Stimulated activated CD4-positive, alpha-beta T cell treated with anti-CD3 and anti-CD28 coated beads, Interleukin-4, amount 100 ng/mL, for 1 hour (primary cell): ENCODE data around the gene PPARGC1A.

Source experiments
- DNase-seq: peaks from one replicate; pipeline ENCODE4 v3.0.0-alpha.2; 2020

The PPARGC1A gene

DNA sequence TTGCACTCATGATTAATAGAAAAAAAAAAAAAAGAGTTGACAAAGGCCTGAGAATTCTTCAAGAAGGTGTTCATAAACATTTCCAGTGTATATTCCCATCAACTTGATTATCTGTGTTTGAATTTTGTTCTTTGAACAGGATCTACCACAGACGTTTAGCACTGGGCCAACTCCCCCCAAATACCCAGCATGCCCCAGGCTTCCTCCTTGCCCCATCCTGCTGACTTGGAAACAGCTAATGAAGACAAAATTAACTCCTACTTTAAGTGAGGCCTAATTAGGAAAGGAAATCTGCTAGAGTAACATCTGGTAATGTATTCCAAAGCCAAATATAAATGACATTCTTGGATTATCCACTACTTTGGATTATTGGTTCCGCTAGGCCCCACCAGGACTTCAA, 52.5 kb downstream of the PPARGC1A start:
- DNase-seq, result no peak

DNA sequence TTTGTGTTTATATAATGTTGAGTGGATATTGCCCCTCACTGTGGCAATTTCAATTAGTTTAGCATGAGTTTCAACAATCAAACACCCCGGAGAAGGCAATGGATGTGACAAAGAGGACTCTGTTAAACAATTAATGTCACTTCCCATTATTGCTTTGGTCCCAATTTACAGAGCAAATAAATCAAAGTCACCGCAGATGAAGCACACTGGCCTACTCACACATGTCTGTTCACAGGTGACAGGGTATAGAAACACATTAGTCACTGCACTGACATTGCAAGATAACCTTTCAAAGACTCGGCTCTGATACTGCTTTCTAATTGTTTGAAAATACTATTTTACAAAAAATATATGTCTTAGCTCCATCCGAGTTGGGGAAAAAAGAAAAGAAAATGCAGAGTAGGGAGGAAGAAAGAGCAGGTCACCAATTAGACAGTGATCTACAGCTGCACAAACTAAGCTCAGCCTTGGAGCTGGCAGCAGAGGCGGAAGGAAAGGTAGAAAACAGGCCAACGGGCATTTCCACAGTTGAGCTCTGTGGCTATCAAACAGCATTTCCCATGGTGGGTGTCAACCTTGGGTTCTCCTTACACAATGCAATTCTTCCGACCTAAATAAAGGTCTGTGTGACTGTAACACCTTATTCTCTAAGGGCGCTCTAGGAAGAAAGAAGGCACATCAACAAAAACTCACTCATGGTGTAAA, 53.9 kb downstream of the PPARGC1A start:
- no peak for DNase-seq

DNA sequence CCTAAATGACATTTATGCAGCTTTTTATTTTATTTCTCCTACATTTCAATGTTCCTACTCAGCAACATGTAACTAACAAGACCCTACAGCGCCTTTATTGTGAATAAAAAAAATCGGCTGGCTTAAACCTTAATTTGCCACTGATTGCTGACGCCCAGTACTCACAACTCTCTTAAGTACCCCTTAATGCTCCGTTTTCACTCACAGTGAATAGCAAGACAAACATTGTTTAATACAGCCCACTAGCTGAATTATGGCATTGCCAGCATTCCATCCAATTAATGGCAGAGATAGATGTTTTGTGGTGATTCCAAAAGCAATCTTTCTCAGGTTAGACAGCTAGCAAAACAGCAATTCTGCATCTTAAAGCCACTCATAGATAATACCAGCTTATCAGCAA, 61.1 kb downstream of the PPARGC1A start:
- no peak for DNase-seq

DNA sequence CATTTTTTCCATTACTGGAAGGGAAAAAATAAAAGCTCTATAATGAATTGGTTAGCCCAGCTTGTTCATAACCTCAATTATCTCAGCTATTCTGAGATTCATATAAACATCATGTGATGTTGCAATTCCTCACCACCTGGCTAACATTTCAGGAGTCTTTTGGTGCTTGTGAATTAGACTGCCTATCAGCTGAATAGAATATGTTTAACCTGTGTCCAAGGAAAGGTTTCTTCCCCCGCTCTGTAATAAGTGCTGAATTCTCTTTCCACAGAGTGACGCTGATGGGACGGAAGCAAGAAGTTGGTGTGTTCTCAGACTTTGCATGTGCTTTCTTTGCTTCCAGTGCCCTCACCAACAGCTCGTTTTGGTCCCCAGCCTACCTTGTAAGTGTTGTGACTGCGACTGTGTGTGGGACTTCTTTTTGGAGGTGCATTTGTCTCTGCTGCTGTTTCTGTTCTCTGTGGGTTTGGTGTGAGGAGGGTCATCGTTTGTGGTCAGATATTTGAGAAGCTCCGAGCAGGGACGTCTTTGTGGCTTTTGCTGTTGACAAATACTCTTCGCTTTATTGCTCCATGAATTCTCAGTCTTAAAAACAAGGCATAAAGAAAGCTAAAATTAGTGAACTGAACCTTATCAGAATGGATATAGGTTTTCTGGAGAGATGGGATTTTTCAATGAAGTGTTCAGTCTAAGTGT, 61.7 kb downstream of the PPARGC1A start:
- no peak for DNase-seq

DNA sequence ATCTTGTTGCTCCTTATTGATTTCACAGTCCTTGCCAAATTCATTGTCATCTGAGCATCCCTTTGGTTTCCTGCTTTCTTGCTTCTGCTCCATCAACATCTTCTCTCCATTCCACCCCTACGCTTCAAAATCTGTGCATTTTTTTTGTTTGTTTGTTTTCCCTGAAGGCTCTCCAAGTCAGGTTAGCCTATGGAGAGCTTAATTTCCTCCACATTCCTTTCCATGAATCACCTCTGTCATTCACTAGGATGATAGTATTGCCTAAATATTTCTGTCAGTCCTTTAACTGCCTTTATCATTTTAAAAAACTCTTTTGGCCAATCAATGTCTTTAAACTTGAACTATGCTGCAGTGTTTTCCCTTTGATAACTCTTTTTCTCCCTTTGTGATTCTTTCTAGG, 67.7 kb downstream of the PPARGC1A start:
- DNase-seq, result no peak

DNA sequence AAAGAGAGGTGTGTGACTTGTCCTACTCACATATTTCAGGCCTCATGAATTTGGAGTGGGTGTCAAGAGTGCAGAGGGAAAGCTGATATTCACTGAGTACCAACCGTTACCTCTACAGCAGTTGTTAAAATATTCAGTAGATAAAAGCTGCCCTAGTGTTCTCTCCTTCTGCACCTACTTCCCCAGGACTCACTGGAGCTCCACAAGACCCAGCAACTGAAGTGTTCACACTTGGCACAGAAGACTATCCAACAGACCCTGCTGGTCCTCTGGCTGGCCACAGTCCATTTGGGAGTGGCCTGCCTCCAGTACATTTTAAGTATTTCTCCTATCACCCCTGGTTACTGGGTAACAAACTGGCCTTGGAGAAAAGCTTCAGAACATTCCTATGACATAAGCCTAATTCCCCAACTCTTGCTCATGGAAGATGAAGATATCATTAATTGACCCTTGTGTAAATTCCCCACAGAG, 70.8 kb downstream of the PPARGC1A start:
- no peak for DNase-seq

DNA sequence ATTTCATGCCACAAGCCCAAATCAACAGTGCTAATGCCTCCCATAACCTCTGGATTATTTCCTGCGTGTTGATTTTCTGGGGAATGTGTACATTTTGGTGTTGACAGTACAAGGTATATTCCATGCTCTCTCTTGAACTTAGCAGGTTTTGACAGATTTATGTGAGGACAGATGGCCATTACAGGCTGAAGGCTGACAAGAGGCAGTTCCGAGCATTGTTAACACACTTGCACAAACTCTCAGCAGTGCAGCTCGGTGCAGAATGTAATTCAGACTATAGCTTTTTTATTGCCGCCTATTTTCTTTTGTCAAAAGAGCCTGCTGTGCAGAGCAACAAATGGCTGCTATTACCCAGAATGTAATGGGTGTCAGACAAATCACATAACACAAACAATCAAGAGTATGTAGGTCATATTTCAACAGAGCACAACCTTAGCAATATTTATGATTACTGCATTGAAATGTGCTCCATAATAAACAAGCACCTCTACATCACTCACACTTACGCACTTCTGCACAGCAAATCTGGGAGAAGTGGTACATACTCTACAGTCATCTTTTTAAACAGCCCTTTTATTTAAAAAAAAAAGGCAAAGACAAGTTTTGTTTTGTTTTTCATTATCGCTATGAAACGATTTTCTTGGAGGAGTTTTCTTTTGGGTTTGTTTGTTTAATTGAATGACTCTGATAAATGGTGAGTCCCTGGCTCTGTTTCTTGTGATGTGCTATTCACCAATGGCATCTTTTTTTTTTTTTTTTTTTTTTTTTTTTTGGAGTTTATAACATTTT, 71.6 kb downstream of the PPARGC1A start:
- DNase-seq, result no peak

DNA sequence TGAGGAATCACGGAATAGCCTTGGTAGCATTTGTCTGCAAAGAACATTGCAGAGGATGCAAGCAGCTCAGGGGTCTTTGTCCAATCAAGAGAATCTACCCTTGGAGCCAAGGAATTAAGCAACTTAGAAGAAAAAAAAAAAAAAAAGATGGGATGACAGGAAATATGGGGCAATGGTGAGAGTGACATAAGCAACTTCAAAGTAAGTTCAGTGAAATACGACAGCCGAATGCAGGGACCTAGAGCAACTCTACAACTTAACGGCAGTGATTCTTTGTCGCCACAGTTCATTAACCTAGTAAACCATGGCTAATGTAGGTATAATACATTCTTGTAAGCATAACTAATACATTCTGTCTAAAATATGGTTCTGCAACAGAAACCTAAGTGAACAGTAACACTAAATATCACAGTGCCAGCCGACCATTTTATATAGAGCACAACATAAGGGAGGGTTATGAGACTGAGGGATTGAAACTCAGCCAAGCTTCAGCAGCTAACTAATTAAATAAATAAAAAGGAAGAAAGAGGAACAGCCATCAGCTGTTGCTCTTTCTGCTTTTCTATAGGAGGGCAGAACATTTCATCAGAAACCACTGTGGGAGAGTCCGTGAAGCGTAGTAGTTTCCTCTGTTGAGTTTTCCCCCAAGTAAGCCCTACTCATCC, 74.7 kb downstream of the PPARGC1A start:
- DNase-seq, result no peak

DNA sequence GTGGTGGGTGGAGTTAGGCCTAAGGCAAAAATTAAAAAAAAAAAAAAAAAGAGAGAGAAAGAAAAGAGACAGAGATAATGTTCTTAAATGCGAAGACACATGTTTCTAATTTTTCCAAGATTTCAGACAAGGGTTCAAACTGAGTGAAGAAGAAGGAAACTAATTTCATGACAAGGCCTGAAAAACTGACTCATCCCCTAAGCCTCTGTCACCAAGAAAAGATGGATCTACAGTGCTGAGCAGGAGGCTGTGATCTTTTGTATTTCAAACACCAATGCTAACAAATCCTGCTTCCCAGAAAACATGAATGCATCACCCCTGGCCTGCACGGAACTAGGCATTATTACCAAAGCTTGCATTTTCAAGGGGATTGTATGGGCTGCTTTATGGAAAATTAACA, 75.3 kb downstream of the PPARGC1A start:
- no peak for DNase-seq

DNA sequence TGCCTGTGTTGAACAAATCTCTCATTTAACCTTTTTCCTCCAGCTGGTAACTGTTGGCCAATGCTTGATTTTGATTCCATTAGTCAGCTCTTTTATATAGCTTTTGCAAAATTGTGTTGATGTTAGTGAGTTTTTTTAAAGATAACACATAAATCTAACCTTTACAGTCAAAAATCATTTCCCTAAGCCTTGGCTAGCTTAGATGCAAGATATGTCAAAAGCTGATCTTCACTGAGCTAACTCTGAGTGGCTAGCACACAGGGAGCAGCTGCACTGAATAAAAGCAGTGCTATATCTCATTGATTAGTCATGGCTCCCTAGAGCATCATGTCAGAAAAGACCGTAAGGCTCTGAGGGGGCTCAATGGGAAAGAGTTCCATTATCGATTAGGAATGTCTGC, 78.7 kb downstream of the PPARGC1A start:
- DNase-seq, result no peak

DNA sequence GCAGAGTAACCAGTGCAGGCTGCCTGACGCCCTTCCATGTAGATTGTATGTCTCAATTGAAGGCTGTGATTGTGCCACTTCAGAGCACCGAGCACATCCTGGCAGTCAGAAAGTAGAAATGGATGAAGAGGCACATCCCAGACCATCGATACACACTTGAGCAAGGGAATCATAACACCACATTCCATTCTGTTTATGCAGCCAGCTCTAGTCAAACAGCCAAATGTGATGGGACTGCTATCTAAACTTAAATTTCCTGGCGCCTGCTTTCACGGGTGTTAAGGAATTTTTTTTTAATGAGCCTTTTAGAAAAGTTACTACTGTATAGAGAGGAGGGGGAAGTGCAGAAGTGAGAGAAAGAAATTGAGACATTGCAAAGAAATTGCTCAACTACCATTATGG, 84.4 kb downstream of the PPARGC1A start:
- no peak for DNase-seq

DNA sequence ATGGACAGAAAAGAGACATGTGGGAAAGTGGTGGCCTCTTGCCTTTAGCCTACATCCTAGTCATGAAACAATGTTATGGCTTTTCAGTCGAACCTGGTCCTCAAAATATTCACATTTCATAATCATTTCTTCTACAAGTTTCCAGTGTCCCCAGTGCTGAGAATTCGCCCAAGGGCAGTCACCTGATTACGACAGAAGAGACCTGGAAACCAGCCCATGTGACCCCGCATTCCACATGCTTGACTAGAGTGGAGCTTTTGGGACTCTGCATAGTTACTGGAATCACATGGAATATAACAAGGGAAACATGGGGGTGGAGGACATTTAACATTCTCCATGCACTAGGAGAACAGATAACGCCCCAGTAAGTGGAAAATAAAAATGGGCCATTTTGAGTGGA, 100.1 kb downstream of the PPARGC1A start:
- no peak for DNase-seq

DNA sequence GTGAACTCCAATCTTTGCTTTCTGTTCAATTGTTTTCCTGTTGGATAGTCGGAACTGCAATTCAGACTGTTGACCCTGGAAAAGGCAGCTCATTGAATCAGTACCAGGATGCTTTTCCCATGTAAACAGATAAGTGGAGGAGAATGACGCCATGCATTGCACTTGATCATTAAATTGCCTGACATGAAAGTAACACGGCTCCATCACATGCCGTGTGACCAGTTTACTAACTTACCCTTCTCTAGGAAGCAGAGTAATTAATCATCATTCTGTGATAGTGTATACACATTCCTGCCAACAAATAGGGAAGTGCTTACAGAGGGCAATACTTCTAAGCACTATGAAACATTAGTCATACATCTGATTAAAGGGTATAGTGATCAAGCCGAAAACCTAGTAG, 101.4 kb downstream of the PPARGC1A start:
- DNase-seq, result no peak

DNA sequence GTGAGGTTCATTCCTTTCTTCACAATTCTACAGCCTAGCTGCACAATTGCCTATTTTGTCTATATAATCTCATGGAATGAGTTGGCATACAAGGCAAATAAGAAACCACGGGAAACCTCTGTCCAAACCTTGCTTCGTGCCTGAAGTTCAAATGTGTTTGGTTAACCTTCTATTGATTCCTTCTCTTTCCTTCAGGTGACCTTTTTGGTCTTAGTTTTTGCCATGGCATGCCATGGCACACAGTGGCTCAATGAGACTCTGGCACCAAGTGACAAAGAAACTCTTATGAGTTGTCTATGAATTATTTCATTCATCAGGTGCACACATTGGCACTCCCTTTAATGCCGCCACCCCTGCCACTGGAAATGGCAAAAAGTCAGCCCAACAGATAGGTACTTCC, 101.8 kb downstream of the PPARGC1A start:
- no peak for DNase-seq

DNA sequence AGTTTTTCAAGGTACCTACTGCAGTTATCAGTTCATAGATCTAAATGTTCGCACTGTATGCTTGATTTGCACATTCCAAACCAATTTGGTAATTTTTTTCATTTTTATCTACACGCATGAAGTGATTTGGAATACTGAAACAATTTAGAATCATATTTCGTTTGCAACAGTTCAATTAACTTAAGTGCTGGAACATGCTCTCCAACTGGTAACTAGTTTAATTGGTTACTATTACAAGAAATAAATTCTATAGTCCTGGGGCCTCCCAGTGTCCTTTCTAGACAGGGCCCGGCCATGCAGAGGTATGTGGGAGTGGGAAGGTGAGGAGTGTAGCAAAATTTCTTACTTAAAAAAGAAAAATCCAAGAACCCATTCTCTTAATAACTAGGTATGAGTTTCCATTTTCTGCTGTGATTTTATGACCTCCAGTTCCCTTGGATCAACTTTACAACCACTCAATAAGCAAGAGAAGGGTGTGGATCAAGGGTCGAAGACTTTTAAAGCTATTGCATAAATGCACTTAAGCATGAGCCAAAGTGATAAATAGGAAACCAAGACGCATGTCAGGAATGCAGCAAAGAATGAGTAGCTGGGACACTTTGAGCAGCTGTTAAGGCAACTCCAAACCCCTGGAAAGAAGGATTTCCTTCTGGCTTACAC, 106.9 kb downstream of the PPARGC1A start:
- no peak for DNase-seq

DNA sequence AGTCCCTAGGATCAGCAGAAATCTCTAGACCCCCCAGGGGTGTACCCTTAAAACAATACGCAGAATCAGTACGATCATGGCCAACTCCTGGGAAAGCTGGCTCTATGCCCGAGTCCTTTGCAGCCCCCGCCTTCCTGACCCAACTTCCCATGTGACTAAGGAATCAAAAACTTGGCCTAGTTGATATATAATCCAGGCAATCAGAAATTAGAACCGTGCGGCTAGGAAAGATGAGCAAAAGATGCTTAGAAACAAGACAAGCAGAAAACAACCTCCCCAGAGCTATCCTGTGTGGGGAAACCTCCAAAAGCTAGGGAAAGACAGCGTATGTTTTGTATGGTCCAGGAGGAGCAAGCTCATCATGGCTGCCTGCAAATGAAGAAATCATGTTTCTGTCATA, 110.0 kb downstream of the PPARGC1A start:
- no peak for DNase-seq

DNA sequence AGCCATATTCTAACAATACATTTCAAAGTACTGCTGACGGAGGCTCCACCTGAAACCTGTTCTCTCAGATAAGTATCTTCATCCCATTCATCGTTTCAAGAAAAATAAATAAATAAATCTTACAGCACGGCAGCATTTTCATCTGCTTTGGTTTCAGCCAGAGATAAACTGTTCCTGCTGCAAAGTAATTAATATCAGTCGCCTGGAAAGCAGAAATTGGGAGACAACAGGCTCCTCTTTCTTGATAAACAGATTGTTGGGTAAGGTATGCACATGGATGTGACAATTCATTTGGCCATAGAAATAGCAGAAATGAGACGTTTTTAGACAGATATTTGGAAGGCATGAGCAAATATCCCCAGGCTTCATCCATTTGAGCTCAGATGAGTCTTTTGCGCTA, 110.4 kb downstream of the PPARGC1A start:
- DNase-seq, result no peak

DNA sequence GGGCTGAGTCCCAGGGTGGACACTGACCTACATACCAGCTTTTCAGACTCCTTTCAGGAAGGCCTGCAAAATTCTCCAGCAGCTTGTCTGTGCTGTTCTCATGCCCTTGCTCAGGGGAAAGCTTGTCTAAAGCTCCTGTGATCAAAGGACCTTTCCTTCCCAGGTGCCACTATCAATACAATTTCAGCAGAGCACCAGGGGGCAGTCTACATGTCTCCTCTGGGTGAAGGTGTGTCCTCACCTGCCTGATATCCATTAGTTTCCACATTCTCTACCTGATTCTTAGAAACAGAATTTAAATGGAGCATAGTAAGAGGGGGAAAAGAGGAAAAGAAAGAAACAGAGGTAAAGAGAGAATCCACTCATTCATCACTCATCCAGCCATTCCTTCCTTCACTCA, 114.2 kb downstream of the PPARGC1A start:
- DNase-seq, result no peak

DNA sequence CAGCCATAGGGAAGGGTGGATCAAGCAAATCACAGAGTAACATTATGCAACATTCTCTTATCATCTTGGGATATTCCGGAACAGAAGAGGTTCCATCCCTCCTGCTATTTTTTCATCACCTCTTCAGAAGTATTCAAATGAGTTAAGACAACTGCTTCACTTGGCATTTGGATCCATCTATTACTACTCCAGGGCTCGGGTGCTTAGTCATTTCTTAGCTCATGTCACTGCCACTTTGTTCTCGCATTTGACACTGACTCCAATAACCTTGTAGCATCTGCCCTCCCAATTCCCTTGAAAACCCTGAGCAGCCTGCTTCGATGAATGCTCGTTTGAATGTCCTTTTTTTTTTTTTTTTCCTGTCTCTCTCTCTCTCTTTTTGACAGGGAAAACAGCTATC, 114.9 kb downstream of the PPARGC1A start:
- DNase-seq, result no peak

DNA sequence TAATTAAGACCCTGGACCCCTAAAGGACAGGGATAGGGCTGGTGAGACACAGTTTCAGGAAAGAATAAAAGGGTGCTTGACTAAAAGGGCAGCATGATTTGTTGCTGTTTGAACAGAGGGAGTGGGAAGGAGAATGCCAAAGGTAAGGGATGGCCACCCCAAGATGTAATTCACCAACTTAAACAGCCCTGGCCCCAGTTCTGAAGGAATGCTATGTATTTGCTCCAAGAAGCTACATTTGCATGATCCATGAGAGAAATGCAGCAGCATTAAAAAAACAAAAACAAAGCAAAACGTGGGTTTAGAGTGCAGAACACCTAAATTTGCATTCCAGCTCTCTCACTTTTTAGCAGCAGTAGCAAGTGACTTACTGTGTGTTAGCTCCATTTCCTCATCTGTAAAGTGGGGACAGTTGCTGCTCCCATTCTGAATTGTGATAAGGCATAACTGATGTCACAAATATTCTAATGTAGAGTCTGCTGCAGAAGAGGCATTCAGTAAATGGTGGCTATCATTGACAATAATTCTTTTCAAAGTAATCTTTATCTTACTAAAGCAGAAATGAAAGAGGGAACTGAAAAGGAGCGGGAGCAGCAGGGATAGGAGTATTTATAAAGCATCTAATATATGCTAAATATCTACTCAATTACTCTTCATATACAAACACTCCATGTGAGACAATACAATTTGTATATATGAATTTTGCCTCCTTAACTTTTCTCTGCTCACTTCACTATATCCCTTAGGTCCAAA, 115.8 kb downstream of the PPARGC1A start:
- no peak for DNase-seq

DNA sequence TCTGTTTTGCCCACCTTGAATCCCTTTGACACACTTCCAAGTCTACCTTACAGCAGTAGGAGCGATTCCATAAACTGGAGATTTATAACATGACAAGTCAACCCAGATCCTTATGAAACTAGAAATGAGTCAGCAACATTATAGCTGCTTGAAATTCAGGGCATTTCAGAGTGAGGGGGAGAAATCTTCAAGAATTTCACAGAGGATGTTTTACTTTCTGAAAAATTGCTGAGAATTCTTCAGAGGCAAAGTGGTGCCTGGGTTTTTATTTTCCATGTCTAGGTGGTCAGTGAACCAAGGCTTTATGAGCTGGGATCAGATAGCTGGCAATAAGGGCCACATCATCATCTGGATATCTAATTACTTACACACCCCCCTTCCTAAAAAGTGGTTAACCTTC, 119.8 kb downstream of the PPARGC1A start:
- no peak for DNase-seq

DNA sequence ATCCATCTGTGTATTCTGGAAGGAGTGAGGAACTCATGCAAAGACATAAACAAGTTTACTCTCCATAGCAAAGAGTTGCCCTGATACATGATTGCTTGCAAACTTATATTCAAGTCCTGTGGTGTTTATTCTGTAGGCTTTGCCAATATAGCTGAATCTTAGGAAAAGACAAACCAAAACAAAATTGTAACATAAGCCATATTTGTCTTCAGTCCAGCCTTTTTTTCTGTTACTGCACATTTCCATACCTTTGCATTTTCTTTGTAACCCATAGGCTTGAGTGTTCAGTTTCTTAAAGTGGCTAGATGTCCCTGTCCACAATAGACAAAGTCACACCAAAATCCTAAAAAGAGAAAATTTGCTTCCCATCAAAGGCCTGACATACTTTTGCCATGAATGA, 120.4 kb downstream of the PPARGC1A start:
- no peak for DNase-seq
